ENCODE data around the gene SHLD2. TPM values are rescaled to one million over a fixed set of nuclear protein-coding genes. Genes with fewer than 3 reads are reported as not detected.
"Not testable (repeated sequence)": the region's sequence is repeated elsewhere in the genome, so short reads cannot be mapped to it uniquely, and the experiment has no call there.

SHLD2 gene
- total and polyA plus RNA-seq, 2 of the 13 experiments (the other 11 are each of a cell fraction or from before 2014, with no cell fraction given): 25.7 to 53.7 TPM

DNA sequence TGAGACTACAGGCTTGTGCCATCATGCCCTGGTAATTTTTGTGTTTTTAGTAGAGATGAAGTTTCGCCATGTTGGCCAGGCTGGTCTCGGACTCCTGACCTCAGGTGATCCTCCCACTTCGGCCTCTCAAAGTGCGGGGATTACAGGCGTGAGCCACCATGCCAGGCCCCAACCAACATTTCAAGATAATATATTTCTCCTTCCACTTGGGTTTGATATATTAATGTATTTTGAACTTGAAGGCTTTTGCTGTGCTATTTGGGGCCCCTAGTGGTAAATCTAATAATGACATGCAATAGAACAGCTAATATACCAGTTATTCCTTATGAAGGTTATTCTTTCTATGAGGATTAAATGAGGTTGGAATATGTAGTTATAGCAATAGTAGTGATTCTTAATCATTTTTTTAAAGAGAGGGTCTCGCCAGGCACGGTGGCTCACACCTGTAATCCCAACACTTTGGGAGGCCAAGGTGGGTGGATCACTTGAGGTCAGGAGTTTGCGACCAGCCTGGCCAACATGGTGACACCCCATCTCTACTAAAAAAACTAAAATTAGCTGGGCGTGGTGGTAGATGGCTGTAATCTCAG is 54.1 kb downstream of the SHLD2 start:
- H4K20me1 ChIP-seq (ENCODE audit: insufficient read depth, low read length); FAIRE-seq; BruUV-seq (replicated peaks); H3K4me3 ChIP-seq (replicated peaks in 1 of 3; ENCODE audit: insufficient read depth in 1 of 3, low read depth in 2 of 3, low read length in 3 of 3); H3K27me3 ChIP-seq (ENCODE audit: control insufficient read depth in 1 of 2, insufficient read depth in 2 of 2, low read length in 2 of 2); POLR2A ChIA-PET; in situ Hi-C loops (cut with HindIII; ENCODE audit: extremely low pct_ligation_motif_present, low pct_unique_long_range_greater_than_20kb); intact Hi-C loops (cut with micrococcal nuclease; ENCODE audit: unreplicated experiment); ATAC-seq; H3K9me3 ChIP-seq (ENCODE audit: low read length); H3K79me2 ChIP-seq (ENCODE audit: insufficient read depth, low read length); H3K36me3 ChIP-seq (replicated peaks in 1 of 2; ENCODE audit: control insufficient read depth in 1 of 2, insufficient read depth in 2 of 2, low read length in 2 of 2); H3K27ac ChIP-seq (ENCODE audit: extremely low read length, insufficient read depth, low read length); H2AFZ ChIP-seq (ENCODE audit: low read length); DNase-seq (ENCODE audit: low spot score); H3K4me2 ChIP-seq (ENCODE audit: low read depth, low read length); CTCF ChIA-PET (ENCODE audit: low intra/inter-chr PET ratio, low total read pairs); H3K9ac ChIP-seq (ENCODE audit: insufficient read depth, low read depth, low read length): not testable (repeated sequence)
- WGBS (ENCODE audit: low lambda C conversion rate): 97% methylated on average over 5 of the region's 9 CpGs
- H3K4me1 ChIP-seq (ENCODE audit: insufficient read depth, low read length): peaks cover 30% of the 10 kb centered on the region

DNA sequence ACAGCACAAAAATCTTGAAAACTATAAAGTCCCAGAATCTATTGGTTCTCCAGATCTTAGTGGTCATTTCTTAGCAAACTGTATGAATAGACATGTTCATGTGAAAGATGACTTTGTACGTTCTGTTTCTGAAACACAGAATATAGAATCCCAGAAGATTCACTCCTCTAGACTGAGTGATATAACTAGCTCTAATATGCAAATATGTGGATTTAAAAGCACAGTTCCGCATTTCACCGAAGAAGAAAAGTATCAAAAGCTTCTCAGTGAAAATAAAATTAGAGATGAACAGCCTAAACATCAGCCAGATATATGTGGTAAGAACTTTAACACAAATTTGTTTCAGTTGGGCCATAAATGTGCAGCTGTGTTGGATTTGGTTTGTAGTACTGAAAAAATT is 56.5 kb downstream of the SHLD2 start:
- H3K4me2 ChIP-seq (ENCODE audit: low read depth, low read length); intact Hi-C loops (cut with micrococcal nuclease; ENCODE audit: unreplicated experiment); H3K27me3 ChIP-seq (ENCODE audit: control insufficient read depth in 1 of 2, insufficient read depth in 2 of 2, low read length in 2 of 2); H4K20me1 ChIP-seq (ENCODE audit: insufficient read depth, low read length); H3K27ac ChIP-seq (ENCODE audit: extremely low read length, insufficient read depth, low read length); H3K9ac ChIP-seq (ENCODE audit: insufficient read depth, low read depth, low read length); BruUV-seq (replicated peaks); ATAC-seq; H3K36me3 ChIP-seq (replicated peaks in 1 of 2; ENCODE audit: control insufficient read depth in 1 of 2, insufficient read depth in 2 of 2, low read length in 2 of 2); H3K79me2 ChIP-seq (ENCODE audit: insufficient read depth, low read length); H2AFZ ChIP-seq (ENCODE audit: low read length); in situ Hi-C loops (cut with HindIII; ENCODE audit: extremely low pct_ligation_motif_present, low pct_unique_long_range_greater_than_20kb); FAIRE-seq; CTCF ChIA-PET (ENCODE audit: low intra/inter-chr PET ratio, low total read pairs); H3K9me3 ChIP-seq (ENCODE audit: low read length); POLR2A ChIA-PET; H3K4me3 ChIP-seq (replicated peaks in 1 of 3; ENCODE audit: insufficient read depth in 1 of 3, low read depth in 2 of 3, low read length in 3 of 3); DNase-seq (ENCODE audit: low spot score): not testable (repeated sequence)
- peaks cover 12% of the 10 kb centered on the region; the same call in 1 of the 2 replicates for H3K4me1 ChIP-seq (ENCODE audit: insufficient read depth, low read length)
- 97% methylated on average over 3 of the region's 3 CpGs for WGBS (ENCODE audit: low lambda C conversion rate)

DNA sequence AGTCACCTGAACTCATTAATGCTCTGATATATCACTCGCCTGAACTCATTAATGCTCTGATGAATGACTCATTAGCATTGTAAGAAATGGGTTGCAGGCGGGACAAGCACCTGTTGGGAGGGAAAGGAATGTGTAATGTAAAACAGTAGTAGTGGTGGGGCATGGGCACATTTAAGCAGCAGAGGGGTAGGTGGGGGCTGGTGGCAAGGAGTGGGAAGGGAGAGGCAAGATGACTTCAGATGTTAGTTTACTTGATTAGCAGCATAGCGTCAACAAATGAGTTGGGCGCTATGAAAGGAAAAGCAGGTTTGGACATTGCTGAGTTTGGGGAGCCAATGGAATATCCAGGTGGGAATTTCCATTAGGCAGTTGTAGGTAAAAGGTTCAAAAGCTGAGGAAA is 61.8 kb downstream of the SHLD2 start:
- WGBS (ENCODE audit: low lambda C conversion rate): 98% methylated on average over 4 of the region's 4 CpGs
- H4K20me1 ChIP-seq (ENCODE audit: insufficient read depth, low read length); DNase-seq (ENCODE audit: low spot score); H2AFZ ChIP-seq (ENCODE audit: low read length); H3K4me1 ChIP-seq (ENCODE audit: insufficient read depth, low read length); H3K4me2 ChIP-seq (ENCODE audit: low read depth, low read length); FAIRE-seq; H3K36me3 ChIP-seq (replicated peaks in 1 of 2; ENCODE audit: control insufficient read depth in 1 of 2, insufficient read depth in 2 of 2, low read length in 2 of 2); H3K27me3 ChIP-seq (ENCODE audit: control insufficient read depth in 1 of 2, insufficient read depth in 2 of 2, low read length in 2 of 2); CTCF ChIA-PET (ENCODE audit: low intra/inter-chr PET ratio, low total read pairs); H3K79me2 ChIP-seq (ENCODE audit: insufficient read depth, low read length); in situ Hi-C loops (cut with HindIII; ENCODE audit: extremely low pct_ligation_motif_present, low pct_unique_long_range_greater_than_20kb); POLR2A ChIA-PET; intact Hi-C loops (cut with micrococcal nuclease; ENCODE audit: unreplicated experiment); BruUV-seq (replicated peaks); H3K9ac ChIP-seq (ENCODE audit: insufficient read depth, low read depth, low read length); H3K9me3 ChIP-seq (ENCODE audit: low read length); H3K4me3 ChIP-seq (replicated peaks in 1 of 3; ENCODE audit: insufficient read depth in 1 of 3, low read depth in 2 of 3, low read length in 3 of 3); H3K27ac ChIP-seq (ENCODE audit: extremely low read length, insufficient read depth, low read length); ATAC-seq: not testable (repeated sequence)

DNA sequence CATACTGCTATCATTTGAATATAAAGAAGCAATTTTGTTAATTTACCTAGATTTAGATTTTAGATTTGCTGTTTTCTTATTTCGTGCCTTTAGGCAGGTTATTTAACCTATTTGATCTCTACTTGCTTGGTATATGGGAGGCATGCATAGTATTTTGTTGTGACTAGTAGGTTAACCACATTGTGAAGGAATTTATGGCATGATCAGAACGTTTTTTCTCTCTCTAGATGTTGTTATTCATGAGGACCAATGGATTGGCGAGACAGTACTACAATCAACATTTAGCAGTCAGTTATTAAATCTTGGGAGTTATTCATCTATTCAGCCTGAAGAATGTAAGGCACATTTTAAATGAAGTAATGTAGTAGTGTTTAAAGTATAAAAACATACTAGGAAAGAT is 62.8 kb downstream of the SHLD2 start:
- H2AFZ ChIP-seq (ENCODE audit: low read length); CTCF ChIA-PET (ENCODE audit: low intra/inter-chr PET ratio, low total read pairs); H3K4me3 ChIP-seq (replicated peaks in 1 of 3; ENCODE audit: insufficient read depth in 1 of 3, low read depth in 2 of 3, low read length in 3 of 3); intact Hi-C loops (cut with micrococcal nuclease; ENCODE audit: unreplicated experiment); H3K4me1 ChIP-seq (ENCODE audit: insufficient read depth, low read length); ATAC-seq; in situ Hi-C loops (cut with HindIII; ENCODE audit: extremely low pct_ligation_motif_present, low pct_unique_long_range_greater_than_20kb); H3K36me3 ChIP-seq (replicated peaks in 1 of 2; ENCODE audit: control insufficient read depth in 1 of 2, insufficient read depth in 2 of 2, low read length in 2 of 2); H3K9me3 ChIP-seq (ENCODE audit: low read length); H4K20me1 ChIP-seq (ENCODE audit: insufficient read depth, low read length); H3K4me2 ChIP-seq (ENCODE audit: low read depth, low read length); POLR2A ChIA-PET; H3K9ac ChIP-seq (ENCODE audit: insufficient read depth, low read depth, low read length); H3K79me2 ChIP-seq (ENCODE audit: insufficient read depth, low read length); H3K27me3 ChIP-seq (ENCODE audit: control insufficient read depth in 1 of 2, insufficient read depth in 2 of 2, low read length in 2 of 2); FAIRE-seq; DNase-seq (ENCODE audit: low spot score); BruUV-seq (replicated peaks); H3K27ac ChIP-seq (ENCODE audit: extremely low read length, insufficient read depth, low read length): not testable (repeated sequence)
- 93% methylated on average over 3 of the region's 3 CpGs for WGBS (ENCODE audit: low lambda C conversion rate)
